Smooth muscle cell of the coronary artery (primary cell): ENCODE measurements around the gene FGF14. TPM values are rescaled to one million over a fixed set of nuclear protein-coding genes. Genes with fewer than 3 reads are reported as not detected.

Experiments used
- total RNA-seq: library from RNA; depleted of rRNA; stranded (reverse); fragments of >200 nt; gene quantifications from 2 replicates; pipeline ENCODE4 v1.2.3, GENCODE V29; 2014; ENCODE audit warnings: low replicate concordance

The FGF14 gene
- total RNA-seq: under 0.01 TPM in 2 replicates

DNA sequence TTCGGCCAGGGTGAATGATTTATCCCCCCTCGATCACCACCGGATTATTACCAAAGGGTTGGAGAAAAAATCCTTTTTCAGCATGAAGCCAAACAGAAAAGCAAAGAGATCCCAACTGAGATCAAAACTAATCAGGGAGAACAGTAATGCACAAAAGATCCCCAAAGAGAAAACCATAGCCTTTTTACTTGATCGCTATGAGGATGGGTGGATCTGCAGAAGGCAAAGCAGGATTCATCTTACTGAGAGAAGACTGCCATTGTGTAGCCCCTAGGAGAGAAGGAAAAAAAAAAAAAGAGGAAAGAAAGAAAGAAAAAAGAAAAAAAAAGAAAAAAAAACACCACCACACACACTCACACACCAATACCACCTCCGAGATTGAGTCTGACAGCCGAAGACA is at the start of gene FGF14:
Gene FGF14, minus strand, starts transcription at position 283 of the 400 bp plus-strand sequence.

Other genes with a start within 250 kb of the FGF14 start
- gene TPP2, start 194.9 kb upstream of the FGF14 start, total RNA-seq: 32.2 and 33.6 TPM in 2 replicates